Mammary epithelial cell (primary cell): ENCODE data around the gene ZNF697.

Source experiments
- CTCF ChIP-seq, 2 donors: IDR thresholded peaks in 1 of 2; conservative IDR thresholded peaks in 1 of 2; 2 replicates each; pipeline ENCODE4 v1.5.1; 2011 to 2012; ENCODE audit warnings: inconsistent platforms in 2 of 2, low read length in 2 of 2, mild to moderate bottlenecking in 2 of 2, control low read depth in 1 of 2, low read depth in 1 of 2; ENCODE audit not compliant: insufficient read depth in 1 of 2; ENCODE audit errors: extremely low read depth in 1 of 2
- EZH2 ChIP-seq: IDR thresholded peaks from 2 replicates; pipeline ENCODE4 v1.6.1; 2012; ENCODE audit warnings: low read length, inconsistent platforms, borderline replicate concordance

- TF ChIP-seq CTCF (conservative IDR thresholded peaks at IDR 0.05 in 1 of 2, IDR thresholded peaks at IDR 0.05 in 1 of 2; ENCODE audit: extremely low read depth in 1 of 2, insufficient read depth in 1 of 2, low read depth in 1 of 2, low read length in 2 of 2) (no peak), EZH2 (no peak)
Observed at GRCh38 chr1:119689511-119689910, 41.4 kb upstream of the ZNF697 start.
